ENCODE data around the gene ZNF175. TPM values are rescaled to one million over a fixed set of nuclear protein-coding genes. Genes with fewer than 3 reads are reported as not detected.
"Not testable (repeated sequence)": the region's sequence is repeated elsewhere in the genome, so short reads cannot be mapped to it uniquely, and the experiment has no call there.

ZNF175 gene
- total RNA-seq, 1 experiment from 2014 or later, result 5.1 TPM

DNA sequence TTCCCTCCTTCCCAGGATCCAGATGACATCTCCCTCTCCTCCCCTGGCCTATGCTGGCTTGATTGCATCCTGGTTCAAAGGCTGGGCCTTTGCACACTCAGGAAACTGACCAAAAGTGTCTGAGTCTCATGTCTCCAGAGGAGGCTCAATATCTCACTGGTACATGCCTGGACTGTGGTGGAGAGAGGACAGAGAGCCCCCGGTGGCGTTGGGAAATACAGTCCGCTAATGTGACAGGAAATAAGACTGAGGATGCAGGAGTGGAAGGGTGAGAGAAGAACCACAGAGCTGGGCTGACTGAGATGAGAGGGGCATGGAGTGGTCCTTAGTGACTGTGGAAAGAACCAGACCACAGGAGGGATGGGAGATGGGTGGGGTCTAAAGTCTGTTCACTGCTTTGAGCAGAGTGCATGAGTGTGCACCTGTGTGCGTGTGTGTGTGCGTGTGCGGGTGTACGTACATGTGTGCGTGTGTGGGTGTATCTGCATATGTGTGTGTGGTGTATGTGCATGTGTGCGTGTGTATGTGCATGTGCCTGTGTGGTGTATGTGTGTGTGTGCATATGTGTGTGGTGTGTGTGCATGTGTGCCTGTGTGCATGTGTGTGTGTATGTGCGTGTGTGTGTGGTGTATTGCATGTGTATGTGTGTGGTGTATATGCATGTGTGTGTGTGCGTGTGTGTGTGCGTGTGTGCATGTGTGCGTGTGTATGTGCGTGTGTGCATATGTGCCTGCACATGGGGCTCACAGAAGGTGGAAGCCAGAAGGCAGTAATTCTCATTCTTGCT, 57.3 kb downstream of the ZNF175 start:
- DNase-seq (ENCODE audit: low spot score), result no peak

DNA sequence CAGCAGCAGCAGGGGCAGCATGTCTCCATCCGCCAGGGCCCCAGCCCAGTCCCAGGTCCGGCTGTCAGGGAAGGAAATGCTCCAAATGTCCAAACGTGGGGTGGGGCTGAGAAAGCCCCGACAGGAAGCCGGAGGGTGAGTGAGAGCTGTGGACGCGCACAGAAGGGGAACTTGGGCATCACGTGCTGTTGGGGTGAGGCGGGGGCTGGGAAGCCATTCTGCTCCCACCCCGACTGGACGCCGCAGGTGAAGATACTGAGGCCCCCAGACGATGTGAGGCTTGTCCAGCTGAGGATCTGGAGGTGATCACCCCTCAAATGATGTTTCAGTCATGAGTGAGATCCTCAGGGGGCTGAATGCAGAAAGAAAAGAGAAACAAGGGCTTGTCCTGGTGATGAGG, 59.2 kb downstream of the ZNF175 start, which contains the start of gene SIGLEC5:
SIGLEC5 (minus strand) TSS at position 87 of the 400 bp plus-strand sequence; CDS start at position 21, 66 bp downstream.
- DNase-seq (ENCODE audit: low spot score), result not testable (repeated sequence)

DNA sequence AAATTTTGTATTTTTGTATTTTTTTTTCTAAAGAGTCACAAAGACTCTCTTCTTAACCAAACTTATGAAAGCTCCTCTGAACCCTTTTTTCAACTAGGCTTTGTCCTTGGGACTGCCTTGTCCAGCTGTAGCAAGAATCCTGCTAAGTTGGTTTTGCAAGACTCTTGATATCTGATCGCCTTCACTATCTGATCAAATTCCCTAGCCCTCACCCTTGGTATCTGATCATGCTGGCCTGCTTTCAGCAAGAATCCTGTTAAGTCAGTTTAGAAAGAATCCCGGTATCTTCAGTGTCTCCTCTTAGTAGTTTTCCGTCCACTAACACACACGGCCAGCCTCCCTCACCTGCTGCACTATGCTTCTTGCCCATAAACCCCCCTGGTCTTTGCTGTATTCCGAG, 61.0 kb downstream of the ZNF175 start:
- DNase-seq (ENCODE audit: low spot score), result no peak

DNA sequence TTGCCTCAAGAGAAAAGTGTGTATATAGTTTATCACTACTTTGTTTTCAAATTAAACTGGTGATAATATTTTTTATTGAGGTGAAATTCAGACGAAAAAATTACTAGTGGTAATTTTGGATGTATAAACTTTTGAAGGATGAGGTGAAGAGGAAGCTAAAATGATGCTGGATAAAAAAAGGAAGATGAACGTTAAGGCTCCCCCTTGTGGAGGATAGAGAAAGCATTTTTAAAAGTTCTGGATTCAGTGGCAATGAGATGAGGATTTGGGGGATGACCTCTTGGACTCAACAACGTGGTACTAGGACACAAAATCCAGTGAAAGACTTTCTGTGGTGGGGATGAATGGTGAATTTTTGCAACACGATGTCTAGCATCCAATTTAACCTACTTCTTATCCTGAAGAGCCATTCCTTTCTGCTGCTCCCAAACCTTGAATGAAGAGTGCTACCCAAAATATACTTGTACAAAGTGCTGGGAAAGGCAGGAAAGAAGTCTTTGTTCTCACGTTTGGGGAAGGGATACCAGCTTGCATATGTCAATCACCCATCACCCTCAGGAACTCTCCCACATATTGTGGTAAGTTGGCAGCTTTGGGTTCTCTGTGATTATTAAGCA, 66.4 kb downstream of the ZNF175 start:
- DNase-seq (ENCODE audit: low spot score), result no peak

DNA sequence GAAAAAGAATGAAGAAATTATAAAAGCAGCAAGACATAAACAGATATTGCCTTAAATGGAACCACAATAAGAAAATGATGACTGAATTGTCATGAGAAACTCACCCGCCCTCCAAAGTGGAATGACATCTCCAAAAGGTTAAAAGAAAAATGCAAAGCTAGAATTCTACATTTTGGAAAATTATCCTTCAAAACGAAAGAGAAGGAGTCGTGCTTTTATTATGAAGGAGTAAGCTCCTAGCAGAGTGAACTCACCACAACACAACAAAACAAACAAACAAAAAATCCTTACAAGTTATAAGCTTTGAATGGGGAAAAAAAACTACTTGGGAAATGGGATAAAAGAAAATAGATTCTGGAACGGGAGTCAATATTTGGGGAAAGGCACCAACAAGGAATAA, 68.8 kb downstream of the ZNF175 start:
- DNase-seq (ENCODE audit: low spot score), result no peak

DNA sequence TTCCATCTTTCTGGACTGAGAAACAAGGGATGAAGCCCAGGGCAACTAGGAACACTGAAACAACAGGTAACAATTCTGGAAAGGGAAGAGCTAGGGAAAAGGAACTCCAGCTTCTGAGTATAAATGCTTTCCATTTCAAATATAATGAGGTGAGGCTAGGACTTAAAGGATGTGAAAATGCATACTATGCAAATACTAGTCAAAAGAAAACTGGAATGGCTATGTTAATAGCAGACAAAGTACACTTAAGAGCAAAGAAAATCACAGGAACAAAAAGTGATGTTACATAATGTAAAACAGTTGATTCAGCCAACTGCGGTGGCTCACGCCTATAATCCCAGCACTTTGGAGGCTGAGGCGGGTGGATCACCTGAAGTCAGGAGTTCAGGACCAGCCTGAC, 69.3 kb downstream of the ZNF175 start:
- no peak for DNase-seq (ENCODE audit: low spot score)

DNA sequence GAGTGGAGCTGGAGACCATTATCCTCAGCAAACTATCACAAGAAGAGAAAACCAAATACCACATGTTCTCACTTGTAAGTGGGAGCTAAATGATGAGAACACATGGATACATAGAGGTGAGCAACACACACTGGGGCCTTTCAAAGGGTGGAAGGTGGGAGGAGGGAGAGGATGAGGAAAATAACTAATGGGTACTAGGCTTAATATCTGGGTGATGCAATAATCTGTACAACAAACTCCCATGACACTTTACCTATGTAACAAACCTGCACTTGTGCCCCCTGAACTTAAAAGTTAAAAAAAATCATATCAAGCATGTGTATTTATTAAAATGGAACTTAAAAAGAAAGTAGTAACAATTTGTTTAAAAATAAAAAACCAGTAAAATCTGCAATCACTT, 70.6 kb downstream of the ZNF175 start:
- DNase-seq (ENCODE audit: low spot score), result no peak

Other genes starting within 250 kb of the ZNF175 start
- gene VSIG10L, start 229.1 kb upstream of the ZNF175 start, total RNA-seq (2014; rRNA removed; shearing (Covaris generic)), result 8.0 and 8.5 TPM in 2 replicates
- 397 and 449 TPM in 2 replicates for gene ETFB, start 204.9 kb upstream of the ZNF175 start, total RNA-seq (2014; rRNA removed; shearing (Covaris generic))
- gene CLDND2, start 202.3 kb upstream of the ZNF175 start, total RNA-seq (2014; rRNA removed; shearing (Covaris generic)), result 0.97 TPM in 1 of 2 replicates, not detected in the other
- not detected in 2 replicates for gene NKG7, start 198.6 kb upstream of the ZNF175 start, total RNA-seq (2014; rRNA removed; shearing (Covaris generic))
- gene LIM2, start 183.3 kb upstream of the ZNF175 start, total RNA-seq (2014; rRNA removed; shearing (Covaris generic)), result not detected in 2 replicates
- not detected in 2 replicates for gene C19orf84, start 180.7 kb upstream of the ZNF175 start, total RNA-seq (2014; rRNA removed; shearing (Covaris generic))
- not detected in 2 replicates for gene SIGLEC10, start 153.6 kb upstream of the ZNF175 start, total RNA-seq (2014; rRNA removed; shearing (Covaris generic))
- not detected in 2 replicates for gene SIGLEC8, start 112.8 kb upstream of the ZNF175 start, total RNA-seq (2014; rRNA removed; shearing (Covaris generic))
- gene CEACAM18, start 92.7 kb upstream of the ZNF175 start, total RNA-seq (2014; rRNA removed; shearing (Covaris generic)), result not detected in 2 replicates
- gene SIGLEC12, start 69.5 kb upstream of the ZNF175 start, total RNA-seq (2014; rRNA removed; shearing (Covaris generic)), result not detected in 2 replicates
- gene SIGLEC6, start 39.6 kb upstream of the ZNF175 start, total RNA-seq (2014; rRNA removed; shearing (Covaris generic)), result not detected in 2 replicates
- not detected in 2 replicates for gene SIGLEC5, start 59.1 kb downstream of the ZNF175 start, total RNA-seq (2014; rRNA removed; shearing (Covaris generic))
- not detected in 2 replicates for gene SIGLEC14, start 75.5 kb downstream of the ZNF175 start, total RNA-seq (2014; rRNA removed; shearing (Covaris generic))
- gene SPACA6, start 122.0 kb downstream of the ZNF175 start, total RNA-seq (2014; rRNA removed; shearing (Covaris generic)), result 4.2 and 8.2 TPM in 2 replicates
- gene HAS1, start 152.7 kb downstream of the ZNF175 start, total RNA-seq (2014; rRNA removed; shearing (Covaris generic)), result not detected in 2 replicates
- gene FPR1, start 180.6 kb downstream of the ZNF175 start, total RNA-seq (2014; rRNA removed; shearing (Covaris generic)), result 2.5 and 3.0 TPM in 2 replicates
- 0.23 TPM in 1 of 2 replicates, not detected in the other for gene FPR2, start 189.9 kb downstream of the ZNF175 start, total RNA-seq (2014; rRNA removed; shearing (Covaris generic))
- gene FPR3, start 223.9 kb downstream of the ZNF175 start, total RNA-seq (2014; rRNA removed; shearing (Covaris generic)), result 0.62 and 0.64 TPM in 2 replicates